HepG2 (cell line): ENCODE data around the gene SOX12. TPM values are rescaled to one million over a fixed set of nuclear protein-coding genes. Genes with fewer than 3 reads are reported as not detected.

Experiments
- ATF2 ChIP-seq: sonication (generic); formaldehyde crosslinking; IDR thresholded peaks from 2 replicates; pipeline ENCODE4 v1.4.0; 2020; ENCODE audit warnings: missing genetic modification reagents
- ATM ChIP-seq: fragments of 450-650 bp; IDR thresholded peaks from 2 replicates; pipeline ENCODE4 v1.7.1; 2017; ENCODE audit warnings: mild to moderate bottlenecking, borderline replicate concordance
- GABPB1 ChIP-seq: IDR thresholded peaks from 2 replicates; pipeline ENCODE4 v1.6.1; 2016; ENCODE audit warnings: mild to moderate bottlenecking, missing genetic modification reagents, moderate library complexity, missing compliant biosample characterization
- KDM2A ChIP-seq: sonication (generic); formaldehyde crosslinking; IDR thresholded peaks from 2 replicates; pipeline ENCODE4 v1.4.0; 2020; ENCODE audit warnings: low read depth, missing genetic modification reagents, borderline replicate concordance
- MBD4 ChIP-seq: IDR thresholded peaks from 2 replicates; pipeline ENCODE4 v1.6.1; 2012; ENCODE audit warnings: low read length, inconsistent platforms, borderline replicate concordance
- MXD4 ChIP-seq: IDR thresholded peaks from 2 replicates; pipeline ENCODE4 v1.6.1; 2016; ENCODE audit warnings: mild to moderate bottlenecking, missing biosample characterization, missing genetic modification reagents
- POLR2AphosphoS5 ChIP-seq: IDR thresholded peaks from 2 replicates; pipeline ENCODE4 v1.6.1; 2012; ENCODE audit warnings: low read depth, low read length
- RNF2 ChIP-seq: fragments of 450-650 bp; conservative IDR thresholded peaks from 2 replicates; pipeline ENCODE4 v1.6.1; 2016; ENCODE audit warnings: low read depth
- TIGD3 ChIP-seq: sonication (generic); formaldehyde crosslinking; IDR thresholded peaks from 2 replicates; pipeline ENCODE4 v1.5.1; 2020; ENCODE audit warnings: mild to moderate bottlenecking, missing genetic modification reagents, borderline replicate concordance
- TRAFD1 ChIP-seq: sonication (generic); formaldehyde crosslinking; IDR thresholded peaks from 2 replicates; pipeline ENCODE4 v1.5.1; 2020; ENCODE audit warnings: missing genetic modification reagents, mild to moderate bottlenecking, borderline replicate concordance
- ZBTB33 ChIP-seq: sonication (generic); formaldehyde crosslinking; IDR thresholded peaks from 2 replicates; pipeline ENCODE4 v1.4.0; 2020; ENCODE audit warnings: missing genetic modification reagents
- ZMYM4 ChIP-seq: sonication (generic); formaldehyde crosslinking; IDR thresholded peaks from 2 replicates; pipeline ENCODE4 v1.8.1; 2023; ENCODE audit warnings: mild to moderate bottlenecking, missing genetic modification reagents
- ZNF160 ChIP-seq: sonication (generic); formaldehyde crosslinking; IDR thresholded peaks from 2 replicates; pipeline ENCODE4 v1.8.0; 2022; ENCODE audit warnings: mild to moderate bottlenecking, inconsistent platforms, missing genetic modification reagents
- ZNF180 ChIP-seq: sonication (generic); formaldehyde crosslinking; IDR thresholded peaks from 2 replicates; pipeline ENCODE4 v1.4.0; 2020; ENCODE audit warnings: low read depth, missing genetic modification reagents, borderline replicate concordance
- ZNF687 ChIP-seq: sonication (generic); formaldehyde crosslinking; IDR thresholded peaks from 2 replicates; pipeline ENCODE4 v1.5.1; 2020; ENCODE audit warnings: mild to moderate bottlenecking, missing genetic modification reagents, moderate library complexity
- polyA plus RNA-seq, 8 experiments: library from polyadenylated mRNA; depleted of rRNA in 3 of 8; stranded (reverse) in 7 of 8; unstranded in 1 of 8; fragments of >200 nt; fragmentation: Illumina TruSeq in 4 of 8; extraction: Trizol in 4 of 8; gene quantifications; 2 replicates each; pipeline versions ENCODE4 v1.2.1 to v1.2.3, GENCODE V29; 2011 to 2016; ENCODE audit warnings: low read depth in 4 of 8, missing spikeins in 1 of 8, mixed read lengths in 1 of 8; ENCODE audit not compliant: insufficient read depth in 1 of 8
- total RNA-seq, 5 experiments: library from RNA; depleted of rRNA; stranded (reverse); fragments of >200 nt; fragmentation: Illumina TruSeq; extraction: Trizol; gene quantifications; 2 replicates each; pipeline ENCODE4 v1.2.3, GENCODE V29; 2016; ENCODE audit warnings: low read depth in 1 of 5
- TF ChIP-seq, protein P1 (sequence below): sonication (generic); formaldehyde crosslinking; IDR thresholded peaks from 2 replicates; pipeline ENCODE4 v1.5.0; 2020; ENCODE audit warnings: missing genetic modification reagents

The SOX12 gene
- total and polyA plus RNA-seq, 2 of the 13 experiments (the other 11 are each of a cell fraction or from before 2014, with no cell fraction given): 10.0 to 18.7 TPM

DNA sequence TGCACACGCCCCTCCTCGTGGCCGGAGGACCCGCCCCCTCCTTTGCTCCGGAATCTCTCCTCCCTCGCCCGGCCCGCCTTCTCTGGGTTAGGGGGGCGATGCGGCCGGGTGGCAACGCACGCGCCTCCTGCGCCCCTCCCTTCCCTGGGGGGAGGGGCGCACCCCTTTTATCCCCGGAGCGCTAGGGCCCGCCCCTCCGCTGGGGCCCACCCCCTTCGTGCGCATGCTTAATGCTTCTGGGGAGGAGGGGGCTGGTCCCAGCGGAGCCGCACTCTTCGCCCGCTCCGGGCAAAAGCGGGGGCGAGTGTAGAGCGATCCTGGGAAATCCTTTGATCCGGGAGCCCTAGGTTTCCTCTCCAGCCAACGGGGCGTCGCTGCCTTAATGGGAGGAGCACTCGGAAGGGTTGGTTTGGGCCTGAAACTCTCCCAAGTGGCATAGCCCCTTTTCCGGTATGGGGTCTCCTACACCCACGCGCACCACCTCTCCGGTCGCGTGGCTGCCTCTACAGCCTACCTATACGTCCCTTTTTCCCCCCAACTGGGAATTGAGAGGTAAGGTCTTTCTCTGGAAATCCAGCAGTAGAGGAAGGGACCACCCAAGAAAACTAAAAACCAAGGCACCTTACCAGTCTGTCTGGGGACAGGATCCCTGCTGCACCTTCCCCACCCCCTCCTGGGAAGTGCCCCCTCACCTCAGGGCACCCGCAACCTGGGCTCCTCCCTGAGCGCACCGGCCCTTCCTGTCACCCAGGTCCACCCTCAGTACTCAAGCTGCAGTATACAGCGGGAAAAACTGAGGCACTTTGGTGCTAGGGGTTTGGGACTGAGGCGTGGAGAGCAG lies 2.1 kb downstream of the SOX12 start (continued):
- TF ChIP-seq ZNF687 (CRISPR knock-in tag): peak; percentile 84
- TF ChIP-seq ZNF160 (CRISPR knock-in tag): peak; percentile 6; the same call in 1 of the 2 replicates
- no peak for TF ChIP-seq TRAFD1 (CRISPR knock-in tag)
- TF ChIP-seq ZMYM4 (CRISPR knock-in tag): peak; percentile 88
- peak; percentile 42; the same call in 1 of the 2 replicates for TF ChIP-seq ATF2
- TF ChIP-seq MXD4 (CRISPR knock-in tag): peak; percentile 91
- TF ChIP-seq ZBTB33: peak; percentile 48; the same call in 1 of the 2 replicates
- TF ChIP-seq MBD4: no peak
- 0 out of 2 replicates have a peak, but pooled peaks have one; percentile 50 for TF ChIP-seq TIGD3 (CRISPR knock-in tag)
- peak; percentile 57; the same call in 1 of the 2 replicates for TF ChIP-seq KDM2A (CRISPR knock-in tag)
- peak; percentile 82 for TF ChIP-seq GABPB1 (CRISPR knock-in tag)
- peak; percentile 85 for TF ChIP-seq POLR2AphosphoS5
- TF ChIP-seq RNF2: no peak; the same call in 1 of the 2 replicates
- TF ChIP-seq, protein P1, sequence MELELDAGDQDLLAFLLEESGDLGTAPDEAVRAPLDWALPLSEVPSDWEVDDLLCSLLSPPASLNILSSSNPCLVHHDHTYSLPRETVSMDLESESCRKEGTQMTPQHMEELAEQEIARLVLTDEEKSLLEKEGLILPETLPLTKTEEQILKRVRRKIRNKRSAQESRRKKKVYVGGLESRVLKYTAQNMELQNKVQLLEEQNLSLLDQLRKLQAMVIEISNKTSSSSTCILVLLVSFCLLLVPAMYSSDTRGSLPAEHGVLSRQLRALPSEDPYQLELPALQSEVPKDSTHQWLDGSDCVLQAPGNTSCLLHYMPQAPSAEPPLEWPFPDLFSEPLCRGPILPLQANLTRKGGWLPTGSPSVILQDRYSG (CRISPR knock-in tag): no peak
- no peak for TF ChIP-seq ZNF180 (CRISPR knock-in tag)
- TF ChIP-seq ATM: no peak
